ENCODE results near the gene CHAMP1.

CHAMP1 gene, protein sequence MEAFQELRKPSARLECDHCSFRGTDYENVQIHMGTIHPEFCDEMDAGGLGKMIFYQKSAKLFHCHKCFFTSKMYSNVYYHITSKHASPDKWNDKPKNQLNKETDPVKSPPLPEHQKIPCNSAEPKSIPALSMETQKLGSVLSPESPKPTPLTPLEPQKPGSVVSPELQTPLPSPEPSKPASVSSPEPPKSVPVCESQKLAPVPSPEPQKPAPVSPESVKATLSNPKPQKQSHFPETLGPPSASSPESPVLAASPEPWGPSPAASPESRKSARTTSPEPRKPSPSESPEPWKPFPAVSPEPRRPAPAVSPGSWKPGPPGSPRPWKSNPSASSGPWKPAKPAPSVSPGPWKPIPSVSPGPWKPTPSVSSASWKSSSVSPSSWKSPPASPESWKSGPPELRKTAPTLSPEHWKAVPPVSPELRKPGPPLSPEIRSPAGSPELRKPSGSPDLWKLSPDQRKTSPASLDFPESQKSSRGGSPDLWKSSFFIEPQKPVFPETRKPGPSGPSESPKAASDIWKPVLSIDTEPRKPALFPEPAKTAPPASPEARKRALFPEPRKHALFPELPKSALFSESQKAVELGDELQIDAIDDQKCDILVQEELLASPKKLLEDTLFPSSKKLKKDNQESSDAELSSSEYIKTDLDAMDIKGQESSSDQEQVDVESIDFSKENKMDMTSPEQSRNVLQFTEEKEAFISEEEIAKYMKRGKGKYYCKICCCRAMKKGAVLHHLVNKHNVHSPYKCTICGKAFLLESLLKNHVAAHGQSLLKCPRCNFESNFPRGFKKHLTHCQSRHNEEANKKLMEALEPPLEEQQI

DNA sequence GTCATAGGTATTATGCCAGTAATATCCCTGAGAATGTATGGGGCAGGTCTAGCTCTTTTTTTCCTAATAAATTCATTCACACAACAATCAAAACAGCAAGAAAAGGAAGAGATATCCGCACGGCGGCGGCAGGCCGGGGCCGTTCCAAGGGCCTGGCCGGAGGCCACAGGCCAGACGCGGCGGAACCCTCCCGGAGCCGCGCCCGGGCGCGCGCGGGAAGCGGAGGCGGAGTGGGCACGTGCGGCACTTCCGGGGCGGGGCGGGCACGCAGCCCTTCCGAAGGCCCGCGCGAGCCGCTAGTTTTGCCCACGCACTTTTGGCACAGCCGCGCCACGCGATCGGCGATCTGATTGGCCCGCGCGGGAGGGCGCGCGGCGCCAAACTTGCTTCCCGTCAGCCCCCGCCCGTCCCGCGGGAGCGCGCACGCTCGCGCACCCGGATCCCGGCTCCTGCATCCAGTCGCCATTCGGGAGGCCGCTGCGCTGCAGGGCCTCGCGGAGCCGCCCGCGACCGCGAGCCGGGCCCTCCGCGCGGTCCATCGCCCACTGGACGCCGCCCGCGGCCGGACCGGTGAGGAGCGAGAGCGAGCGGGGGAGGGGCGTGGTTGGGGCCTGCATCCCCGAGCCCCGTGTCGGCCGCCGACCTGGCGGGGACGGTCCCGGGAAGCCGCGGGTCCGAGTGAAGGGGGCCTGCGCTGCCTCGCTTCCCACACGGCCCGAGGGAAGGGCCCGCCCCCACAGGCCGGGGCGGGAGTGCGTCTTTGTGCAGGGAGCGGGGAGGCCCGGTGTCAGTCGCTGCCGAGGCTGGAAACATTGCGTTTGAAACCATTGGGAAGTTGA, at the start of gene CHAMP1:
Gene CHAMP1 (plus strand): TSS at position 430 of the 839 bp plus-strand sequence. CDS start 9,340 bp downstream, outside the sequence.
- DNase-seq (ENCODE audit: low spot score): peak; percentile 97

DNA sequence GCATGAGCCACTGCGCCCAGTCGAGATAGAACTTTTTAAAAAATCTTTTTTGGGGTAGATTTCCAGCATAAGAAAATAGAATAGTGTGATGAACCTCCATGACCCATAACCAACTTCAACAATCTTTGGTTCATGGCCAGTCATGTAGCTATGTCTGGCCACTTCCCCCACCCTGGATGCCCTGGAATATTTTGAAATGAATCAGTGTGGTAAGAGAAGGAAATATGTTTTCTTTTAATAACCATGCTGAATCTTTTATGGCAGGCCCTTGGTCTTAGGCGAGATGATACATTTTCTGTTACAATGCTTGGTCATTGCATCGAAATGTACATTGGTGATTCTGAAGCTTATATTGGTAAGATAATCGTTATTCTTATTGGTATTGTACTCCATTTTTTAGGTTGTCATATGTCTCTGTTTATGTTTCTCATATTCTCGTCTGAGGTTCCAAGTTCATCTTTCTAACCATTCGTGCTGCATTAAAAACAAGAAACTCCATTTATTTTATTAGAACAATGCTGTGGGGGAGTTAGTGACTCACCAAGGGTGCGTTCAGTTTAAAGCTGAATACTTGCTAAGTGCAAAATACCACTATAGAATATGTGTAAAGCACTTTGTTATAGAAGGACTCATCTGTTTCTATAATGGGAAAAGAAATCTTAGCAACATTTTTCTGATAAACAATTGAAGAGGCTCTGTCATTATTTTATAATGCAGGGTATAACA, 49.3 kb upstream of the CHAMP1 start:
- no peak for DNase-seq (ENCODE audit: low spot score)

DNA sequence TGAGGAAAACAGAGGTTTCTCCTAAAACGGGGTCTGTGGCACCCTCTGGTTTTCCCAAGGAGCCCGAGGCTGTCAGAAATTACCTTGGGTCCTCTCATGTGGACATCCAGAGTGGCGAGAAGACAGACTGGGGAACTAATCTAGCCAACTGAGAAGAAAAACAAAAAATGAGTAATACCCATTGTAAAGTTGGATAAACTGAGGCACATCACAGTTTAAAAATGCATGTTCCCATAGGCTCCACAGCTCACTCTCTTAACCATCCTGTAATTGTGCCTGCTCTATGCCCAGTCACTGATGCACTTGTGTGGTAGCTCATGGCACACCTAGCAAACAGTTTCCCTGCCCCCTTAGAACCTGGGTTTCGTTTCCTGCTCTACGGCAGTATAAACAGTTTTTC, 48.1 kb upstream of the CHAMP1 start:
- no peak for DNase-seq (ENCODE audit: low spot score)

DNA sequence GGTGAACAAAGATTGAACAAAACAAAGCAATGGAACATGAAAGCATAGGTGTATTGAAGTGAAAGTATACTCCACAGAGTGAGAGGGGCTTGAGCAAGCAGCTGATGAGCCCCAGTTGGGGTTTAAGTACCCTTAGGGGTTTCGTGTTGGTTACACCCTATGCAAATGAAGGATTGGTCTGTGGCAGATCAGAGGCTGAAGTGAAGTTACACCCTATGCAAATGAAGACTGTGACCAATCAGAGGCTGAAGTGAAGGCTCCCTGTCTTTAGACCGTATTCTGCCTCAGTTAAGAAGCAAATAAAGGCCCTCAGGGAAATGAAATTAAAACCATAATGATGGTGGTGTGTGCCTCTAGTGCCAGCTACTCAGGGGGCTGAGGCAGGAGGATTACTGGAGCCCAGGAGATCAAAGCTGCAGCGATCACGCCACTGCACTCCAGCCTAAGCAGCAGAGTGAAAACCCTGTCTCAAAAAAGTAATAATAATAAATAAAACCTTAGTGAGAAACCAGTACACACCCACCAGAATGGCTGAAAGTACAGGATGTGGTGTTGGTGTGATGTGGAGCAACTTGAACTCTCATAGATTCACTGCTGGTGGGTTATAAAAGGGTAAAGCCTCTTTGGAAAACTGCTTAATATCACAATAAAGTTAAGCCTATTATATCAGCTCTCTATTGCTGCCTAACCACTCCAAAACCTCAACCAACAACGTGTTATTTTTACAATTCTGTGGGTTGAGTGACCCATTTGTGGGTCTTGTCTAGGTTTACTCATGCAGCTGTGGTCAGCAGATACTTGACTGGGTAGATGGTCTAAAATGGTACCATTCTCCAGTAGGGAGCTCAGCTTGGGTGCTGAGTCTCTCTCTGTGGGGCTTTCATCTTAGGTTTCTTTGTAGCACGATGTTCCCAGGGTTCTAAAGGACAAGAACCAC, 45.7 kb upstream of the CHAMP1 start:
- DNase-seq (ENCODE audit: low spot score): no peak

DNA sequence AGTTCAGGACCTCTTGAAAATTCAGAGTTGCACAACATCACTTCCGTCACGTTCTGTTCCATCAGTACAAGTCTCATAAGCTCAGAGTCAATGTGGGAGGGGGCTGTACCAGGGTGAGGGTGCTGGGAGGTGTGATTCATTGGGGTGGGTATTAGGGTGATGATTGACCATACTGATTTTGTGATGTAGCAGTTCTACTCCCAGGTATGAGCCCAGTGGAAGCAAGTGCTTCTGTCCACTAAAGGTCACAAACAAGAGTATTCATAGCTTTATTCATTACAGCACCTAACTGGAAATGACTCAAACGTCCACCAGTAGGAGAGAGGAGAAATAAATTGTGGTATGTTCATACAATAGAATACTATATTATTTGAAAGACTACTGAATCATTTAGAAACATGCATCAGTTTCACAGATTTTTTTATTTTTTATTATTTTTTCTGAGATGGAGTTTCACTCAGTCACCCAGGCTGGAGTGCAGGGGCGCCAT, 45.0 kb upstream of the CHAMP1 start:
- DNase-seq (ENCODE audit: low spot score): no peak

DNA sequence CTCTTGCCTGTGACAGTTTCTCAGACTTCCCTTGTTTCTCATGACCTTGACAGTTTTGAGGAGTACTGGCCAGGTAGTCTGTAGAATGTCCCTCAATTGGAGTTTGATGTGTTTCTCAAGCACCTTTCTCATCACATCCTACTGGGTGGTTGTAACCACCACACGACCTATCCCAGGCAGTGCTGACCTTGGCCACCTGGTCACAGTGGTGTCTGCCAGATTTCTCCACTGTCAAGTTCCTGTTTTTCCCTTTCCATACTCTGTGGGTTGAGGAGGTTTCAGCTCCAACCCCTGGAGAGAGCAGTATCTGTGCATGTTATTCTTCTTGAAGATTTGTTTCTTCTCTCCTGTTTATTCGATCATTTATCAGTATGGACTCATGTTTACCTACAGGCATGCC, 41.3 kb upstream of the CHAMP1 start:
- no peak for DNase-seq (ENCODE audit: low spot score)

DNA sequence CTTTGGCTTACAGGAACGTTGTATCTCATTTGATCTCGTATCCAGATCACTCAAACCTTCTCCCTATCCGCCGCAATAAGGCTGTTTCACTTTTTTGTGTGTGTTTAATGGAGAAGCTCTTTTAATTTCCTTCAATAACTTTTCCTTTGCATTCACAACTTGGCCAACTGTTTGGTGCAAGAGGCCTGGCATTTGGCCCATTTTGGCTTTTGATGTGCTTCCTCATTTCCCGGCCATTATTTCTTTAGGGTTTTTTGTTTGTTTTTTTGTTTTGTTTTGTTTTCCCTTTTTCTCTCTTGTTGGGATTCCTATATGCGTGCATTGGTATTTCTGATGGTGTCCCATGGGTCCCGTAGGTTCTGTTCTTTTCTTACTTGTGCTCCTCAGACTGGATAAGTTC, 39.0 kb upstream of the CHAMP1 start:
- no peak for DNase-seq (ENCODE audit: low spot score)

DNA sequence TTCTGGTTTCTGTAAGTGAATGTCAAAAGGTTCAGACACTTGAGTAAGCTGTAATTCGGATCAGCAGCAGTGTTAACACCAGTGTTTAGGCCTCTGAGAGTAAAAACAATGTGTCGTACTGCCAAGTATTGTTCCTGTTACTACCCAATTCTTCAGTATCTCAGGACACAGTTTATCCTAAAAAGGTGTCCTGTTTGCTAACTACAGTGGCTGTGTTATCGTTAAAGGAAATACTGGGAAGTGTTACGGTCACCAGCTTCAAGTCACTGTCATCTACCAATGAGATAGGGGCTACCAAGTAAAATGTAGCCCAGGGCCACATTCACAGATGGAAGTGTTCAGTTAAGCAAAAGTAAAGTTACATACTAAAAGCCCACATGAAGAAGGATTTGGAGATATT, 35.2 kb upstream of the CHAMP1 start:
- no peak for DNase-seq (ENCODE audit: low spot score)

DNA sequence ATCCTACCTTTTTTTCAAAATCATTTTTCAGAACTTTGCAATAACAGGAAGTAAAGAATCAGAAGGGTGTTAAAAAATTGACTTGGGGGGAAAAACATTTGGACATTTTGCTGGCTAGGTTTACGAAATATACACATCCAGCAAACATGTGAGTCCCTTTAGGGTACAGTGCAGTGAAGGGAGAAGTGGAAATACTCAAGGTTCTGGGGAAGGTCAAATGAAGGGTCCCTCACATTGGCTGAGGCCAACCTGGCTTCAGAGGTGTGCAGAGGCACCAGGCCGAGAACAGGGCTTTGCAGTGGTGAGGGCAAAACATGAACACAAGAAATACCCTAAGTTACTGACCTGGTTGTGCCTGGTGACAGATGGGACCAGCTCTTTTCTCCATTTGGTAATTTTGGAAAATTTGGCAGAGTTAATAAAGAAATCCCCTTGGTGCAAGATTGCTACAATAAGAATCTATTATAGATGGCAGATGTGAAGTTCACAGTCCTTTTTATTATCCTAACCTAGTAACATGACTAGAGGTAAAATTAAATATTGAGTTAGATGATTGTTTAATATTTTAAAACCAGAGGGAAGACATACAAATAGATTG, 34.4 kb upstream of the CHAMP1 start:
- DNase-seq (ENCODE audit: low spot score): no peak

DNA sequence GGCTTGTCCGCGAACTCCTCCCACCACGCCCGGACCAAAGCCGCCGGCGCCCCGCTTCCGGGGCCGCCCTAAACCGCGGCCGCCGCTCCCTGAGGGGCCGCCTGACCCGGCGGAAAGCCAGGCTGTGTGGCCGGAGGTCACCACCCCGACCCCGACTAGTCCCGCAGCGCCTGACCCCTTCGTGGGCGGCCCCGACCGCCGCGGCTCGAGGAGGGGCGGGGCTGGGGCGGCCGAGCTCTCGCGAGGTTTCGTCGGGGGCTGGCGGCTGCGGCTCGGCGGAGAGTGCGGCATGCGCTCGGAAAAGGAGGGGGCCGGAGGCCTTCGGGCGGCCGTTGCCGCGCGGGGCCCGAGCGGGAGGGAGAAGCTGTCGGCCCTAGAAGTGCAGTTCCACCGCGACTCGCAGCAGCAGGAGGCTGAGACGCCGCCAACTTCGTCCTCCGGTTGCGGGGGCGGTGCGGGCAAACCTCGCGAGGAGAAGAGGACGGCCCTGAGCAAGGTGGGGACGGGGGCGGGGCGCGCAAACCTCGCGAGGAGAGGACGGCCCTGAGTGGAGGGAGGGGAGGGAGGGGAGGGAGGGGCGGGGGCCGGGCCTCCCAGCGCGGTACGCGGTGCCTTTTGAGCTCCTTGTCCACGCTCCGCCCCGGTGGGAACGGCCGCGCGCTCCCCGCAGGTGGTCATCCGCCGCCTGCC, 32.8 kb upstream of the CHAMP1 start, which contains the start of gene UPF3A:
Gene UPF3A (plus strand): TSS at position 251 of the 690 bp plus-strand sequence. CDS start 39 bp downstream, at position 290.
- DNase-seq (ENCODE audit: low spot score): peak; percentile 89

DNA sequence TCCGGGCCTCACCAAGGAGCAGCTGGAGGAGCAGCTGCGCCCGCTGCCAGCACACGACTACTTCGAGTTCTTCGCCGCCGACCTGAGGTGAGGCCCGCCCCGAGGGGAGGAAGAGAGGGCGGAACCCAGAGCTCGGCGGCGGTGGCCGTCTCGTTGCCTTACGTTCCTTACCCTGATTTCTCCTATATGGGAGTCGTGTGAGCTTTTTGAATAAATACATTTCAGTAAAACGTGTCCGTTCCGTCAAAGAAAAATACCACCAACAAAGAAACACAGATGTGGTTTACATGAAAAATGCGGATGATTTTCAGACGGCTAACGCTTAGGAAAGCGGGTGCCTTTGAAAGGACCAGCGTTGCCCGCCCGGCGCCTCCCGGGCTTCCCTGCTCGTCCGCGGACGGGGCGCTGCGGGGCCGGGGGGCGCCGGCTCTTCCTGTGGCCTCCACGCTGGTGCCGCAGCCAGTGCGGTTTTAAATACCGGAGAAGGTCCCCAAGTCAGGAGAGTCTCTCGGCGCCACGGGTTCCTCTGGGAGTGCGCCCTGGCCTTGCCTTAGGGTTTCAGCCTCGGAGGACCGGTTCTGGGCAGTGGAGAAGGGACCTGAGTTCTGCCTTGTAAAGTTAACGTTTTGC, 32.1 kb upstream of the CHAMP1 start:
- DNase-seq (ENCODE audit: low spot score): peak; percentile 75

DNA sequence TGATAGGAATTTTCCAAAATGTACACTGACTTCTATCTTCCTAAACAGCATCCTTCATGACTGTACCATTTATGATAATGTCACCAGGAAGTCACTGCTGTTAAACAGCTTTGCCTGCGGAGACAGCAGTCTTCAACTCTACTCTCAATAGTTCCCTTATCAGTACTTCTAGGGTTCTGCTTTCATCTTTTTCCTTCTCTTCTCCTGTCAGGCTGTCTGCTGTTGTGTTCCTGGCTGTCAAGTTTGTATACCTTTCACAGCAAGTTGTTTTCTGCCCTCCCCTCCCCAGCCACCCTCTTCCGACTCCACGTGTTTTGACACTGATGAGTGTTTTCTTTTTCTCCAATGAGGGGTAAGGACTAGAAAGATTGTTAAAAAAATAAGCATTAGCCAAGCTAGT, 30.7 kb upstream of the CHAMP1 start:
- DNase-seq (ENCODE audit: low spot score): peak; percentile 46

DNA sequence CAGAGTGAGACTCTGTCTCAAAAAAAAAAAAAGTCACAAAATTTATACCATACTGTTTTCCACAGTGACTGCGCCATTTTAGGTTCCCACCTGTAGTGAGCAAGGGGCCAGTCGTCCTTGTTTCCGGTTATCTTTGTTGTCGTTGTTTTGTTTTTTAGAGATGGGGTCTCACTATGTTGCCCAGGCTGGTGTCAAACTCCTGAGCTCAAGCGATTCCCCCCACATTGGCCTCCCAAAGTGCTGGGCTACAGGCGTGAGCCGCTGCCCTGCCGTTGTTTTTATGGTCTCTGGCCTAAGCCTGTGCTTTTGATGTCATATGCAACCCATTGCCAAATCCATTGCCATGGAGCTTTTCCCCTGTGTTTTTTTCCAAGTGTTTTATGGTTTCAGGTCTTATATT, 29.6 kb upstream of the CHAMP1 start:
- DNase-seq (ENCODE audit: low spot score): no peak

DNA sequence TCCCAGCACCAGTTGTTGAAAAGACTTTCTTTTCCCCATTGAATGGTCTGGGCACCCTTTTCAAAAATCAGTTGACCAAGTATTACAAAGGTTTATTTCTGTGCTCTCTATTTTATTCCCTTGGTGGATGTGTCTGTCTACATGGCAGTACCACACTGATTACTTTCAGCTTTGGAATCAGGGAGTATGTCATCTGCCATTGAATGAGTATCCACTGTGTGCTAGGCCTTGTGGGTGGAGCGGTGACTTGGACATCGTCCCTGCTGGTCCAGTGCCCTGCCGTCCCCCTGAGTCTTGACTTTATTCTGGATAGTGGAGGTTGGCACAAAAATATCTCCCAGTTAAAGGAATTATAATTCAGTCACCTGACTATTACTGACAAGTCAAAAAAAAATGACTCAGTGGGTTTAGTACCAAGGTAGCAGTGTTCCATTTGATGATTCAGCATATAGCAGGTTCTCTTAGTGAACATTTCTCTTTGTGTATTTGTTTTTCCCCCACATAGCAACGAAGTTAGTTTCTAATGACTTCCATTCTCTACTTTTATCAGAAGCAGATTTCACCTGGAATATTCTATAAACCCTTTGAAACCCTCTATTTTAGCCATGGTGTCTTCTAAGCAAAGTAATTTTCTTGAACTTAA, 29.0 kb upstream of the CHAMP1 start:
- DNase-seq (ENCODE audit: low spot score): peak; percentile 59

DNA sequence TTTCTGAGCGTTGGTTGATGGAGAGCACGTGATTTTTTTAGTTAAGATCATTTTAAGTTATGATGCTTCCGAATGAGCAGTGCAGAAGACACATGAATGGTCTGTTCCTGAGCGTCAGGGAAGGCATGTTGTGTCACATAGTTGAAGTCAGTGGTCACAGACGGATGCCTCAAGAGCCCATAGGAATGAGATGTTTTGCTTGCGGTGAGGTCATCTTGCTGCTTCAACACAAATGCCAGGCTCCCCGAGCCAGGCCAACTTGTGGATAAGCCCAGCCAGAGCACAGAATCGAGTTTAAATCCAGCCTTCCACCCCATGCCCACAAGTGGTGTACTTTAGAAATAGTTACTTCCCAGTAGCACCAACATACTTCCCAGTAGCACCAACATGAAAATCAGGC, 27.5 kb upstream of the CHAMP1 start:
- DNase-seq (ENCODE audit: low spot score): peak; percentile 20

DNA sequence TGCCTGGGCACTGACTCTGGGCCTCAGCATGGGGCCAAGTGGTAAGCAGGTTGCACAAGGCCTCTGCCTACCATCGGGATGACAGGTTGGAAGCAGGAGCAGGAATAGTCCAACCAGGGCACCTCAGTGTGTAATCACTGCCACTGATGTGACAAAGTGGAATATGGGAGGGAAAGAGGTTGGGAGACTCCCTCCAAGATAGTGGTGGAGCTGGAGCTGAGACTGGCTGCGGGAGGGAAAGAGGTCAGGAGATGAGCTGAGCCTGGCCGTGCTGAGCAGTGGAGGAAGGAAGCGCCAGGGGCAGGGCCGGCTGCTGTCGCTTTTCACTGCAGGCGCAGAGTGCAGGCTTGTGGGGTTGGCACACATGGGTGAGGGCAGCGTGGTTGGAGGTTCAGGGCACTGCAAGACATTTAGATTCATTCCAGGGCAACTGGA, 26.1 kb upstream of the CHAMP1 start:
- no peak for DNase-seq (ENCODE audit: low spot score)

DNA sequence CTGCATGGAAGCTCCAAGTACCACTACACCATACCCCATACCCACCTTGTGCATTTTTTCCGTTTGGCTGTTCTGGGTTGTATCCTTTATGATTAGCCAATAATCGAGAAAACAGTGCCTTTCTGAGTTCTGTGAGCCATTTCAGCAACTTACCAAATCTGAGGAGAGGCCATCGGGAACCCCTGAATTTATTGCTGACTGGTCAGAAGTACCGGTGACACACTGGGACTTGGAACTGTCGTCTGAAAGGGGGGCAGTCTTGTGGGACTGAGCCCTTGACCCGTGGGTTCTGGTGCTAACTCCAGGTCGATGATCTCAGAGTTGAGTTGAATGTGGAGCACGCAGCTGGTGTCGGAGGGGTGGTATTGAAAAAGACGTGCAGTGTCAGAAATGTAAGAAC, 17.9 kb upstream of the CHAMP1 start:
- DNase-seq (ENCODE audit: low spot score): no peak

DNA sequence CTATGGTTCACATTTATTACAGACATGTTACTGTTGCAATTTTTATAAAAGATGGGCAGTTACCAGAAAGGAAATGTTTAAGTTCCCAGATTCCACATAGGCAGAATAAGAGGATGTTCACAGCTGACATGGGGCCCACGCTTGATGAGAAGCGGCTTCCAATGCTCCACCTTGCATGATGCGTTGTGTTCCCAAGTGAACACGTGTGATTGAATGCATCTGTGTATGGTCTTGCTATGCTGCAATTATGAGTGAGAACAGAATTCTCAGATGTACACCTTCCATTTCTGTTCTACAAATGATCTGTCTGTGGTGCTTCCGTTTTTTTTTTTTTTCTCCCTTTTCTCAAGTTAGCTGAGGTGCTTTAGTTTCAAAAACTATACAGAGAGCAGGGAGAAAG, 17.4 kb upstream of the CHAMP1 start:
- no peak for DNase-seq (ENCODE audit: low spot score)

Data from RKO (cell line).